Measurements from ENCODE around the gene HOXB3. TPM values are rescaled to one million over a fixed set of nuclear protein-coding genes. Genes with fewer than 3 reads are reported as not detected.

The HOXB3 gene
- total RNA-seq, 4 donors from 2014 or later, result 25.7 to 57.1 (median 34.9) TPM

GRCh38 chr17:48499248-48499647, 90.8 kb downstream of the HOXB3 start:
- H3K36me3 ChIP-seq, result no peaks in the 10 kb centered on the region
- DNase-seq, result no peak

More at GRCh38 chr17:48499248-48499647, 90.8 kb downstream of the HOXB3 start:
- Histone ChIP-seq H3K4me1 (peaks cover 0 to 7% (median 2%) of the 10 kb centered on the region in 4 donors), H3K4me3 (no peak overlapping the region), H3K9me3 (no peaks in the 10 kb centered on the region), H3K27ac (no peak overlapping the region), H3K27me3 (no peaks in the 10 kb centered on the region)
- in situ Hi-C loops (cut with MboI; ENCODE audit: low pct_ligation_motif_present in 1 of 4, low pct_unique_long_range_greater_than_20kb in 1 of 4, low sequenced_read_pairs in 3 of 4), result loop anchor here in 1 of 4 donors (10.0 kb wide), 1 partner anchor 96 kb away; the partner anchor contains the start of genes HOXB3 and HOXB5
- intact Hi-C loops (cut with DNase I; ENCODE audit: low total_unique reads), result no loop called here
- 97% methylated on average over 3 of the region's 3 CpGs; no CpG with 5 or more reads in 1 of the 2 donors for WGBS, 2 donors (ENCODE audit: low coverage in 1 of 2)
- TF ChIP-seq POLR2AphosphoS5 (IDR thresholded peaks at IDR 0.05) (no peak), CTCF (IDR thresholded peaks at IDR 0.05) (no peak), EP300 (IDR thresholded peaks at IDR 0.05; ENCODE audit: low read depth) (no peak), POLR2A (IDR thresholded peaks at IDR 0.05) (no peak)

Small RNAs within 50 kb of the gene (small RNA-seq; reads per million reads assigned to genes)
- gene MIR196A1, result 28.4 to 150 (median 46.3) reads per million in 4 donors

Other genes with a start within 250 kb of the HOXB3 start
- gene SKAP1, start 160.0 kb downstream of the HOXB3 start, total RNA-seq, result 1 to 10 TPM in 3 of 4 donors, not detected in 1; 1.2 to 6.4 (median 4.9) TPM
- not detected for gene HOXB1, start 59.2 kb downstream of the HOXB3 start, total RNA-seq
- gene HOXB2, start 45.1 kb downstream of the HOXB3 start, total RNA-seq, result 10 to 100 TPM in 3 of 4 donors, not detected in 1; 13.5 to 93.9 (median 13.8) TPM
- 1 to 10 TPM in 3 of 4 donors, not detected in 1; 1.9 to 4.8 (median 2.0) TPM for gene HOXB4, start 11.9 kb downstream of the HOXB3 start, total RNA-seq
- gene HOXB5, start 3.5 kb upstream of the HOXB3 start, total RNA-seq, result 10 to 100 TPM; 10.5 to 35.4 (median 18.7) TPM
- gene HOXB6, start 14.7 kb upstream of the HOXB3 start, total RNA-seq, result 10 to 100 TPM; 42.7 to 78.4 (median 62.5) TPM
- gene HOXB7, start 20.8 kb upstream of the HOXB3 start, total RNA-seq, result 10 to 100 TPM in 3 of 4 donors, not detected in 1; 11.2 to 20.9 (median 16.7) TPM
- 10 to 100 TPM in 2 of 4 donors, 1 to 10 TPM in 2; 1.8 to 21.3 (median 8.9) TPM for gene HOXB8, start 25.1 kb upstream of the HOXB3 start, total RNA-seq
- 10 to 100 TPM; 19.8 to 54.3 (median 29.4) TPM for gene HOXB9, start 36.1 kb upstream of the HOXB3 start, total RNA-seq
- 1 to 10 TPM in 1 of 4 donors, not detected in 3; 4.4 TPM for gene PRAC1, start 132.3 kb upstream of the HOXB3 start, total RNA-seq
- gene PRAC2, start 132.9 kb upstream of the HOXB3 start, total RNA-seq, result 1 to 10 TPM in 1 of 4 donors, not detected in 3; 4.1 TPM
- 1 to 10 TPM; 1.2 to 5.7 (median 3.5) TPM for gene HOXB13, start 138.5 kb upstream of the HOXB3 start, total RNA-seq
- 10 to 100 TPM in 1 of 4 donors, 1 to 10 TPM in 3; 4.9 to 24.9 (median 7.3) TPM for gene TTLL6, start 227.0 kb upstream of the HOXB3 start, total RNA-seq
- gene CALCOCO2, start 240.8 kb upstream of the HOXB3 start, total RNA-seq, result 100 to 1,000 TPM; 141 to 292 (median 207) TPM

All from transverse colon (tissue), 4 donors.